Uterus (tissue), 4 donors: ENCODE data around the gene DYNLT5. TPM values are rescaled to one million over a fixed set of nuclear protein-coding genes. Genes with fewer than 3 reads are reported as not detected.
"Not testable (repeated sequence)": the region's sequence is repeated elsewhere in the genome, so short reads cannot be mapped to it uniquely, and the experiment has no call there.

Experiments used
- DNase-seq, 2 donors: peaks; one replicate each; pipeline ENCODE4 v3.0.0-alpha.2; 2019 to 2020
- H3K27ac ChIP-seq, 2 donors: fragments of 200-600 bp; sonication (generic); 1 replicate in 1 of 2; 2 replicates in 1 of 2; pipeline ENCODE4 v1.5.1; 2016 to 2018
- H3K27me3 ChIP-seq, 2 donors: fragments of 200-600 bp; sonication (generic); one replicate each; pipeline ENCODE4 v1.5.1; 2018 to 2019; ENCODE audit warnings: control low read depth in 1 of 2
- H3K36me3 ChIP-seq, 2 donors: fragments of 200-600 bp; sonication (generic); one replicate each; pipeline ENCODE4 v1.5.1; 2019; ENCODE audit warnings: control low read depth in 1 of 2
- H3K4me1 ChIP-seq, 2 donors: fragments of 200-600 bp; sonication (generic); one replicate each; pipeline ENCODE4 v1.5.1; 2018 to 2019; ENCODE audit warnings: control low read depth in 1 of 2
- H3K4me3 ChIP-seq, 2 donors: fragments of 200-600 bp; sonication (generic); 1 replicate in 1 of 2; 2 replicates in 1 of 2; pipeline ENCODE4 v1.5.1; 2018 to 2019; ENCODE audit warnings: mild to moderate bottlenecking in 1 of 2
- H3K9me3 ChIP-seq, 2 donors: fragments of 200-600 bp; sonication (generic); one replicate each; pipeline ENCODE4 v1.5.1; 2019; ENCODE audit warnings: control low read depth in 1 of 2
- CTCF ChIP-seq, 4 experiments: fragments of 200-600 bp in 2 of 4; fragments of 450-650 bp in 2 of 4; sonication (generic) in 2 of 4; IDR thresholded peaks; one replicate each; pipeline ENCODE4 v1.5.1; 2016 to 2019; ENCODE audit warnings: antibody characterized with exemption in 4 of 4, mild to moderate bottlenecking in 2 of 4, moderate library complexity in 1 of 4
- POLR2A ChIP-seq, 2 donors: fragments of 450-650 bp; IDR thresholded peaks; one replicate each; pipeline ENCODE4 v1.6.1; 2016; ENCODE audit warnings: antibody characterized with exemption in 2 of 2, mild to moderate bottlenecking in 1 of 2, moderate library complexity in 1 of 2
- intact Hi-C: fragments of 100-400 bp; cut with DNase I; formaldehyde crosslinking; loops from one replicate; pipeline ENCODE4 v1.15.1; 2023; ENCODE audit warnings: low total_unique reads
- total RNA-seq, 4 donors: library from RNA; depleted of rRNA in 3 of 4; stranded (reverse); fragments of >200 nt in 3 of 4; gene quantifications; one replicate each; pipeline versions ENCODE4 v1.1.0 to v1.2.4, GENCODE V29; 2014 to 2023
- donor health status: DM: yes; HTN: yes; CAD: no.

Gene DYNLT5
- total RNA-seq, 4 donors from 2014 or later: 1.3 to 1.5 TPM; not detected in 2

- TF ChIP-seq POLR2A (IDR thresholded peaks at IDR 0.05) (no peak), CTCF (IDR thresholded peaks at IDR 0.05) (no peak)
- H3K9me3 ChIP-seq: no peaks in the 10 kb centered on the region
- H3K4me1 ChIP-seq: no peaks in the 10 kb centered on the region
- H3K4me3 ChIP-seq: no peak overlapping the region
- no peaks in the 10 kb centered on the region for H3K27me3 ChIP-seq
- H3K27ac ChIP-seq: no peak overlapping the region
- DNase-seq: no peak
- intact Hi-C loops: no loop called here
- no peaks in the 10 kb centered on the region for H3K36me3 ChIP-seq
Measured at GRCh38 chr1:66778266-66778665, 26.0 kb downstream of the DYNLT5 start.

- Histone ChIP-seq H3K36me3 (no peaks in the 10 kb centered on the region), H3K27me3 (no peaks in the 10 kb centered on the region), H3K4me1 (no peaks in the 10 kb centered on the region), H3K27ac (no peak overlapping the region), H3K9me3 (no peaks in the 10 kb centered on the region), H3K4me3 (no peak overlapping the region)
- intact Hi-C loops: no loop called here
- no peak for DNase-seq
- no peak for TF ChIP-seq CTCF (IDR thresholded peaks at IDR 0.05)
- no peak for TF ChIP-seq POLR2A (IDR thresholded peaks at IDR 0.05)
Measured at GRCh38 chr1:66778969-66779368, 26.7 kb downstream of the DYNLT5 start.

GRCh38 chr1:66779475-66780078 is 27.3 kb downstream of the DYNLT5 start:
- no peak for DNase-seq
- TF ChIP-seq POLR2A (IDR thresholded peaks at IDR 0.05): no peak
- no peak for TF ChIP-seq CTCF (IDR thresholded peaks at IDR 0.05)

GRCh38 chr1:66785800-66786199 is 33.5 kb downstream of the DYNLT5 start:
- intact Hi-C loops, H3K27ac ChIP-seq, H3K9me3 ChIP-seq, H3K4me1 ChIP-seq, H3K4me3 ChIP-seq, H3K36me3 ChIP-seq, H3K27me3 ChIP-seq, DNase-seq: not testable (repeated sequence)

More at GRCh38 chr1:66779475-66780078, 27.3 kb downstream of the DYNLT5 start:
- no peaks in the 10 kb centered on the region for H3K36me3 ChIP-seq
- no peak overlapping the region for H3K4me3 ChIP-seq
- no peaks in the 10 kb centered on the region for H3K9me3 ChIP-seq
- H3K27ac ChIP-seq: no peak overlapping the region
- H3K4me1 ChIP-seq: no peaks in the 10 kb centered on the region
- H3K27me3 ChIP-seq: no peaks in the 10 kb centered on the region
- intact Hi-C loops: no loop called here

- Histone ChIP-seq H3K4me3 (no peak overlapping the region), H3K36me3 (no peaks in the 10 kb centered on the region), H3K9me3 (no peaks in the 10 kb centered on the region), H3K4me1 (no peaks in the 10 kb centered on the region), H3K27me3 (no peaks in the 10 kb centered on the region), H3K27ac (no peak overlapping the region)
- intact Hi-C loops: no loop called here
- no peak for DNase-seq
- TF ChIP-seq CTCF (IDR thresholded peaks at IDR 0.05) (no peak), POLR2A (IDR thresholded peaks at IDR 0.05) (no peak)
Measured at GRCh38 chr1:66787641-66788040, 35.4 kb downstream of the DYNLT5 start.
